Calu3 (cell line): ENCODE results near the gene GRK5. TPM values are rescaled to one million over a fixed set of nuclear protein-coding genes. Genes with fewer than 3 reads are reported as not detected.

Experiments
- BruUV-seq: library from RNA; stranded (reverse); fragments of 400-500 nt; replicated peaks from 2 replicates; lab custom pipeline; 2021; lab: Mats Ljungman, UMichigan
- CTCF ChIA-PET: fragments of 300-600 bp; sonication (Branson Sonifier 250); formaldehyde crosslinking; loops from one replicate; lab custom pipeline; 2022; ENCODE audit warnings: antibody characterized with exemption; lab: Charles Lee
- DNase-seq: peaks from one replicate; pipeline ENCODE4 v3.0.0; 2022
- H3K27ac Mint-ChIP-seq: one replicate; pipeline ENCODE4 v1.8.0; 2022; ENCODE audit warnings: mixed read lengths; ENCODE audit not compliant: unreplicated experiment
- H3K27me3 Mint-ChIP-seq: one replicate; pipeline ENCODE4 v1.8.0; 2022; ENCODE audit warnings: mixed read lengths; ENCODE audit not compliant: unreplicated experiment
- H3K36me3 Mint-ChIP-seq: one replicate; pipeline ENCODE4 v1.8.0; 2022; ENCODE audit warnings: mild to moderate bottlenecking, moderate library complexity, mixed read lengths; ENCODE audit not compliant: insufficient read depth, unreplicated experiment
- H3K4me1 Mint-ChIP-seq: one replicate; pipeline ENCODE4 v1.8.0; 2022; ENCODE audit warnings: mild to moderate bottlenecking, low read depth, mixed read lengths; ENCODE audit not compliant: unreplicated experiment
- H3K4me3 Mint-ChIP-seq: one replicate; pipeline ENCODE4 v1.8.0; 2022; ENCODE audit warnings: mild to moderate bottlenecking, low read depth, moderate library complexity, mixed read lengths; ENCODE audit not compliant: unreplicated experiment
- H3K9me3 Mint-ChIP-seq: one replicate; pipeline ENCODE4 v1.8.0; 2022; ENCODE audit warnings: low read depth, mixed read lengths; ENCODE audit not compliant: unreplicated experiment
- CTCF ChIP-seq: fragments of 200-600 bp; IDR thresholded peaks from one replicate; pipeline ENCODE4 v1.8.0; 2022; ENCODE audit warnings: antibody characterized with exemption; ENCODE audit not compliant: unreplicated experiment
- intact Hi-C: fragments of 100-400 bp; cut with micrococcal nuclease; formaldehyde crosslinking; loops from one replicate; pipeline ENCODE4 v1.10.0; 2022; ENCODE audit not compliant: unreplicated experiment
- total RNA-seq: library from RNA; stranded (reverse); gene quantifications from 2 replicates; pipeline ENCODE4 v1.2.3, GENCODE V29; 2022

GRK5 gene
- total RNA-seq, 1 experiment from 2014 or later: 4.4 TPM

GRCh38 chr10:119207713-119208552 is 562 bp downstream of the GRK5 start:
- BruUV-seq: no TSS peak
- H3K4me3 Mint-ChIP-seq: peak overlapping the region; percentile 83
- DNase-seq: peak; percentile 15
- no peak overlapping the region for H3K27ac Mint-ChIP-seq
- CTCF ChIA-PET: interaction anchor here (0.5 to 2.0 kb wide), 6 partner anchors 11 to 337 kb away, joined by 3 to 7 read pairs (median 4); no protein-coding TSS in a partner anchor
- H3K27me3 Mint-ChIP-seq: peaks cover 8% of the 10 kb centered on the region
- intact Hi-C loops: loop anchor here (10.0 kb wide), 1 partner anchor 67 kb away; no protein-coding TSS in a partner anchor
- H3K9me3 Mint-ChIP-seq: no peaks in the 10 kb centered on the region
- H3K4me1 Mint-ChIP-seq: peaks cover 19% of the 10 kb centered on the region
- H3K36me3 Mint-ChIP-seq: peaks cover 26% of the 10 kb centered on the region
- no peak for TF ChIP-seq CTCF

GRCh38 chr10:119208553-119208940 is 1.2 kb downstream of the GRK5 start:
- Mint-ChIP-seq H3K4me1 (peaks cover 19% of the 10 kb centered on the region), H3K36me3 (peaks cover 26% of the 10 kb centered on the region), H3K27ac (no peak overlapping the region), H3K4me3 (peak overlapping the region; percentile 83), H3K9me3 (no peaks in the 10 kb centered on the region), H3K27me3 (peaks cover 8% of the 10 kb centered on the region)
- CTCF ChIA-PET: interaction anchor here (0.5 to 0.6 kb wide), 3 partner anchors 71 to 337 kb away, joined by 3 to 7 read pairs (median 3); no protein-coding TSS in a partner anchor
- no peak for TF ChIP-seq CTCF
- BruUV-seq: no TSS peak
- intact Hi-C loops: loop anchor here (10.0 kb wide), 1 partner anchor 66 kb away; no protein-coding TSS in a partner anchor
- no peak for DNase-seq

GRCh38 chr10:119209035-119209735 is 1.8 kb downstream of the GRK5 start:
- H3K4me1 Mint-ChIP-seq: peaks cover 19% of the 10 kb centered on the region
- no peaks in the 10 kb centered on the region for H3K9me3 Mint-ChIP-seq
- TF ChIP-seq CTCF: peak; percentile 71
- H3K27me3 Mint-ChIP-seq: peaks cover 8% of the 10 kb centered on the region
- H3K27ac Mint-ChIP-seq: no peak overlapping the region
- H3K4me3 Mint-ChIP-seq: peak overlapping the region; percentile 83
- peaks cover 26% of the 10 kb centered on the region for H3K36me3 Mint-ChIP-seq
- BruUV-seq: TSS peak; percentile 33
- peak; percentile 57 for DNase-seq
- CTCF ChIA-PET: interaction anchor here (0.5 to 1.4 kb wide), 6 partner anchors 10 to 281 kb away, joined by 3 to 7 read pairs (median 4); no protein-coding TSS in a partner anchor
- intact Hi-C loops: loop anchor here (10.0 kb wide), 1 partner anchor 66 kb away; no protein-coding TSS in a partner anchor

GRCh38 chr10:119209736-119210355 is 2.5 kb downstream of the GRK5 start:
- peaks cover 26% of the 10 kb centered on the region for H3K36me3 Mint-ChIP-seq
- peaks cover 8% of the 10 kb centered on the region for H3K27me3 Mint-ChIP-seq
- H3K4me3 Mint-ChIP-seq: peak overlapping the region; percentile 83
- H3K27ac Mint-ChIP-seq: no peak overlapping the region
- DNase-seq: no peak
- CTCF ChIA-PET: interaction anchor here (0.6 to 1.4 kb wide), 4 partner anchors 10 to 213 kb away, joined by 3 to 7 read pairs (median 4); no protein-coding TSS in a partner anchor
- H3K9me3 Mint-ChIP-seq: no peaks in the 10 kb centered on the region
- TF ChIP-seq CTCF: no peak
- BruUV-seq: no TSS peak
- intact Hi-C loops: loop anchor here (10.0 kb wide), 1 partner anchor 65 kb away; no protein-coding TSS in a partner anchor
- H3K4me1 Mint-ChIP-seq: peaks cover 19% of the 10 kb centered on the region
